Natural killer cell treated with Interleukin-12 subunit alpha and Interleukin-12 subunit beta and Interleukin-15 and Interleukin-18, amount 100 ng/mL, for 72 hours (primary cell): ENCODE data around the gene TESMIN. TPM values are rescaled to one million over a fixed set of nuclear protein-coding genes. Genes with fewer than 3 reads are reported as not detected.

Experiments
- ATAC-seq, 2 donors: fragments of 150-1000 bp; cut with Tn5 transposase in 1 of 2; sonication (Bioruptor Pico), chemical (Tn5 transposase) in 1 of 2; 2 replicates each; pipeline ENCODE4 v1.10.0; 2021
- DNase-seq: peaks from one replicate; pipeline ENCODE4 v3.0.0; 2022; ENCODE audit warnings: low spot score
- H3K27ac Mint-ChIP-seq, 2 donors: 1 replicate in 1 of 2; 2 replicates in 1 of 2; pipeline ENCODE4 v1.8.0; 2022; ENCODE audit warnings: mixed read lengths in 2 of 2, mild to moderate bottlenecking in 1 of 2, moderate library complexity in 1 of 2
- H3K27me3 Mint-ChIP-seq, 2 donors: 1 replicate in 1 of 2; 2 replicates in 1 of 2; pipeline ENCODE4 v1.8.0; 2022; ENCODE audit warnings: mixed read lengths in 2 of 2
- H3K36me3 Mint-ChIP-seq: one replicate; pipeline ENCODE4 v1.8.0; 2022; ENCODE audit warnings: mixed read lengths
- H3K4me1 Mint-ChIP-seq, 2 donors: 1 replicate in 1 of 2; 2 replicates in 1 of 2; pipeline ENCODE4 v1.8.0; 2022; ENCODE audit warnings: low read depth in 2 of 2, mixed read lengths in 2 of 2, mild to moderate bottlenecking in 1 of 2
- H3K4me3 Mint-ChIP-seq: one replicate; pipeline ENCODE4 v1.8.0; 2022; ENCODE audit warnings: mixed read lengths
- H3K9me3 Mint-ChIP-seq: 2 replicates; pipeline ENCODE4 v1.8.0; 2022; ENCODE audit warnings: mixed read lengths
- total RNA-seq, 2 donors: library from RNA; stranded (reverse); gene quantifications; one replicate each; pipeline ENCODE4 v1.2.3, GENCODE V29; 2022

TESMIN gene
- total RNA-seq, 2 donors from 2014 or later: 0.98 to 4.9 TPM

GRCh38 chr11:68664141-68664540, 87.2 kb downstream of the TESMIN start:
- H3K27me3 Mint-ChIP-seq: peaks cover 0 to 3% of the 10 kb centered on the region in 2 donors
- H3K4me3 Mint-ChIP-seq: no peak overlapping the region
- no peak overlapping the region for H3K27ac Mint-ChIP-seq
- H3K4me1 Mint-ChIP-seq: no peaks in the 10 kb centered on the region
- DNase-seq (no peak), ATAC-seq (no peak)
- no peaks in the 10 kb centered on the region for H3K9me3 Mint-ChIP-seq
- no peaks in the 10 kb centered on the region for H3K36me3 Mint-ChIP-seq

GRCh38 chr11:68663482-68664010, 87.8 kb downstream of the TESMIN start:
- H3K9me3 Mint-ChIP-seq: no peaks in the 10 kb centered on the region
- H3K4me1 Mint-ChIP-seq: no peaks in the 10 kb centered on the region
- no peak overlapping the region for H3K27ac Mint-ChIP-seq
- no peaks in the 10 kb centered on the region for H3K36me3 Mint-ChIP-seq
- no peak overlapping the region for H3K4me3 Mint-ChIP-seq
- no peak for ATAC-seq
- H3K27me3 Mint-ChIP-seq: no peaks in the 10 kb centered on the region
- no peak for DNase-seq

GRCh38 chr11:68661697-68662603, 89.4 kb downstream of the TESMIN start:
- no peaks in the 10 kb centered on the region for H3K9me3 Mint-ChIP-seq
- H3K4me3 Mint-ChIP-seq: no peak overlapping the region
- no peak for ATAC-seq
- H3K27ac Mint-ChIP-seq: no peak overlapping the region
- no peaks in the 10 kb centered on the region for H3K4me1 Mint-ChIP-seq
- peaks cover 3 to 7% of the 10 kb centered on the region in 2 donors for H3K27me3 Mint-ChIP-seq
- no peaks in the 10 kb centered on the region for H3K36me3 Mint-ChIP-seq
- no peak for DNase-seq

GRCh38 chr11:68661014-68661413, 90.3 kb downstream of the TESMIN start:
- DNase-seq: no peak
- H3K36me3 Mint-ChIP-seq: no peaks in the 10 kb centered on the region
- no peak overlapping the region for H3K27ac Mint-ChIP-seq
- H3K27me3 Mint-ChIP-seq: peaks cover 3 to 7% of the 10 kb centered on the region in 2 donors
- H3K4me3 Mint-ChIP-seq: no peak overlapping the region
- no peaks in the 10 kb centered on the region for H3K9me3 Mint-ChIP-seq
- no peaks in the 10 kb centered on the region for H3K4me1 Mint-ChIP-seq
- no peak for ATAC-seq

- no peak for DNase-seq
- Mint-ChIP-seq H3K4me3 (no peak overlapping the region), H3K27me3 (peaks cover 3 to 7% of the 10 kb centered on the region in 2 donors), H3K36me3 (no peaks in the 10 kb centered on the region), H3K9me3 (no peaks in the 10 kb centered on the region), H3K27ac (no peak overlapping the region), H3K4me1 (no peaks in the 10 kb centered on the region)
- ATAC-seq: no peak
Measured at GRCh38 chr11:68660066-68660810, 91.1 kb downstream of the TESMIN start.

- ATAC-seq (no peak), DNase-seq (no peak)
- Mint-ChIP-seq H3K4me1 (no peaks in the 10 kb centered on the region), H3K4me3 (no peak overlapping the region), H3K27ac (no peak overlapping the region), H3K9me3 (no peaks in the 10 kb centered on the region), H3K27me3 (peaks cover 3 to 7% of the 10 kb centered on the region in 2 donors), H3K36me3 (no peaks in the 10 kb centered on the region)
Measured at GRCh38 chr11:68659158-68659921, 92.0 kb downstream of the TESMIN start.

- DNase-seq (no peak), ATAC-seq (no peak)
- H3K4me3 Mint-ChIP-seq: no peak overlapping the region
- H3K27ac Mint-ChIP-seq: no peak overlapping the region
- no peaks in the 10 kb centered on the region for H3K36me3 Mint-ChIP-seq
- H3K9me3 Mint-ChIP-seq: no peaks in the 10 kb centered on the region
- H3K4me1 Mint-ChIP-seq: no peaks in the 10 kb centered on the region
- H3K27me3 Mint-ChIP-seq: peaks cover 3 to 7% of the 10 kb centered on the region in 2 donors
Measured at GRCh38 chr11:68658661-68659060, 92.7 kb downstream of the TESMIN start.

GRCh38 chr11:68658097-68658496, 93.2 kb downstream of the TESMIN start:
- no peak overlapping the region for H3K4me3 Mint-ChIP-seq
- no peaks in the 10 kb centered on the region for H3K36me3 Mint-ChIP-seq
- no peaks in the 10 kb centered on the region for H3K4me1 Mint-ChIP-seq
- H3K9me3 Mint-ChIP-seq: no peaks in the 10 kb centered on the region
- ATAC-seq (no peak), DNase-seq (no peak)
- H3K27ac Mint-ChIP-seq: no peak overlapping the region
- H3K27me3 Mint-ChIP-seq: peaks cover 3 to 7% of the 10 kb centered on the region in 2 donors

Other genes starting within 250 kb of the TESMIN start
- 1 to 10 TPM in 1 of 2 donors, not detected in 1; 1.1 TPM for gene GAL, start 67.0 kb downstream of the TESMIN start, total RNA-seq
- gene CPT1A, start 90.4 kb upstream of the TESMIN start, total RNA-seq: 10 to 100 TPM; 26.7 to 32.3 TPM
- 100 to 1,000 TPM in 1 of 2 donors, 10 to 100 TPM in 1; 57.6 to 108 TPM for gene MRPL21, start 152.3 kb upstream of the TESMIN start, total RNA-seq
- 10 to 100 TPM; 32.8 to 62.9 TPM for gene IGHMBP2, start 152.4 kb upstream of the TESMIN start, total RNA-seq
- gene MRGPRD, start 229.5 kb upstream of the TESMIN start, total RNA-seq: not detected